ENCODE results near the gene TYW1B.
"Not testable (repeated sequence)": the region's sequence is repeated elsewhere in the genome, so short reads cannot be mapped to it uniquely, and the experiment has no call there.

DNA sequence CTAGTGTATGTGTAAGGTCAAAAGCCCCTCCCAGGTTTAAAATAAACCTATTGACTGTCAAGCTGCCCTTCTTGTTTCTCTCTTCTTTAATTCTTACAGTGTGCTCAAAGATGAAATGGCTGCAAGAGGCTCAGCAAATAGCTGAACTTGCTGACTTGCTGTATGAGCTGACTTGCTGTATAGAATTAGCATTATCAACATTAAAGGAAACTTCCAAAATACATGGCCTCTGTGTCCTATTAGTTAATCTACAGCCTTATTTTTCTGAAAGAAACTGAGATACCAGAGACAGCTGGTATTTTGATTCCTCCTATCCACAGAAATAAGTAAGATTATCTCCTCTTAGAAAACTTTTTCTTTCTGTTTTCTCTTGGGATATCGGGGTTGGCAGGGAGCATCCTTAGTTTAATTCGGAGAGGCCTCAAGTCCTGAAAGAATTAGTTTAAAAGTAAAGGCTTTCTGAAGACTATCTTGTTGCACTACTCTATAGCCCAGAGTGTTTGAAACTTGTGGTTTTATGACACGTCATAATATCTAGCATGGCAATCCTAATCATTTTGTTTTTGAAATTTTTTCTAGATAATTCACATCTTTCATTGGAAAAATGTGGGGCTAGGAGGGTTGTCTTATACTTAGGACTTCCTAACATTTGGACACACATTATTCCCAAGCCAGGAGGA is 119.5 kb downstream of the TYW1B start:
- TF ChIP-seq CTCF, POLR2A, EP300 (IDR thresholded peaks at IDR 0.05): not testable (repeated sequence)

All from tibial nerve (tissue), 4 donors.